ENCODE results near the gene ABLIM3.

DNA sequence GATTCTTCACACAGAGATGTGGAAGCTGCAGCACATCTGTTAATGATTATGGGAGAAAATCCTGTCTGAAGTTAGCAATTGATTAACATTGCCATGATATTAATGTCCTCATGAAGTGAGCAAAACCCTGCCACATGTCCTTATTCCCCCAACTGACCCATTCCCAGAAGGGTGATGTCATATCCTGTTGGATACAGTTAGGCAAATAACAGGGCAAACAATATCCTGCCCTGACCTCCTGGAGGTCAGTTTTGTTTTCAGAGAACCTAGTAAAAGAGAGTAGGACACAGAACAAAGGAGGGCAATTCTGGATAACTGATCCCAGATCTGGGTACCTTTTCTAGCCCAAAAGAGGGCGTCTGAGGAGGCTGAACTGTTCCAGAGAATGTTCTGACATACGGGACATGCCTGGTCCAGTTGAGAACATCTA lies 11.0 kb downstream of the ABLIM3 start:
- TF ChIP-seq, protein P1, sequence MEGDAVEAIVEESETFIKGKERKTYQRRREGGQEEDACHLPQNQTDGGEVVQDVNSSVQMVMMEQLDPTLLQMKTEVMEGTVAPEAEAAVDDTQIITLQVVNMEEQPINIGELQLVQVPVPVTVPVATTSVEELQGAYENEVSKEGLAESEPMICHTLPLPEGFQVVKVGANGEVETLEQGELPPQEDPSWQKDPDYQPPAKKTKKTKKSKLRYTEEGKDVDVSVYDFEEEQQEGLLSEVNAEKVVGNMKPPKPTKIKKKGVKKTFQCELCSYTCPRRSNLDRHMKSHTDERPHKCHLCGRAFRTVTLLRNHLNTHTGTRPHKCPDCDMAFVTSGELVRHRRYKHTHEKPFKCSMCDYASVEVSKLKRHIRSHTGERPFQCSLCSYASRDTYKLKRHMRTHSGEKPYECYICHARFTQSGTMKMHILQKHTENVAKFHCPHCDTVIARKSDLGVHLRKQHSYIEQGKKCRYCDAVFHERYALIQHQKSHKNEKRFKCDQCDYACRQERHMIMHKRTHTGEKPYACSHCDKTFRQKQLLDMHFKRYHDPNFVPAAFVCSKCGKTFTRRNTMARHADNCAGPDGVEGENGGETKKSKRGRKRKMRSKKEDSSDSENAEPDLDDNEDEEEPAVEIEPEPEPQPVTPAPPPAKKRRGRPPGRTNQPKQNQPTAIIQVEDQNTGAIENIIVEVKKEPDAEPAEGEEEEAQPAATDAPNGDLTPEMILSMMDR (IDR thresholded peaks at IDR 0.05): no peak
- TF ChIP-seq POLR2A (IDR thresholded peaks at IDR 0.05) (no peak), EP300 (IDR thresholded peaks at IDR 0.05) (no peak)
